Heart left ventricle (tissue), 16 donors: ENCODE measurements around the gene TBX1. TPM values are rescaled to one million over a fixed set of nuclear protein-coding genes. Genes with fewer than 3 reads are reported as not detected.

Source experiments
- ATAC-seq, 4 donors: fragments of 200-7000 bp; cut with Tn5 transposase; one replicate each; pipeline ENCODE4 v1.9.1; 2020 to 2022; ENCODE audit warnings: moderate library complexity in 4 of 4, mild to moderate bottlenecking in 3 of 4, moderate number of reproducible peaks in 1 of 4
- DNase-seq, 5 donors: peaks; one replicate each; pipeline ENCODE4 v3.0.0-alpha.2; 2020
- H3K27ac ChIP-seq, 12 donors: fragments of 200-600 bp; sonication (generic) in 4 of 12; one replicate each; pipeline versions ENCODE4 v1.5.0 to v1.8.0; 2016 to 2022; ENCODE audit warnings: mild to moderate bottlenecking in 2 of 12
- H3K27me3 ChIP-seq, 9 donors: fragments of 200-600 bp; sonication (generic) in 2 of 9; one replicate each; pipeline versions ENCODE4 v1.5.1 to v1.8.0; 2016 to 2022; ENCODE audit warnings: mild to moderate bottlenecking in 3 of 9
- H3K36me3 ChIP-seq, 9 donors: fragments of 200-600 bp; sonication (generic) in 2 of 9; one replicate each; pipeline versions ENCODE4 v1.5.0 to v1.8.0; 2018 to 2022; ENCODE audit warnings: mild to moderate bottlenecking in 2 of 9
- H3K4me1 ChIP-seq, 12 donors: fragments of 200-600 bp; sonication (generic) in 4 of 12; one replicate each; pipeline versions ENCODE4 v1.5.0 to v1.8.0; 2016 to 2022; ENCODE audit warnings: mild to moderate bottlenecking in 3 of 12
- H3K4me3 ChIP-seq, 12 donors: fragments of 200-600 bp; sonication (generic) in 4 of 12; one replicate each; pipeline versions ENCODE4 v1.5.0 to v1.8.0; 2017 to 2022; ENCODE audit warnings: mild to moderate bottlenecking in 9 of 12, moderate library complexity in 4 of 12
- H3K9me3 ChIP-seq, 12 donors: fragments of 200-600 bp; sonication (generic) in 4 of 12; one replicate each; pipeline versions ENCODE4 v1.5.0 to v1.8.0; 2016 to 2022; ENCODE audit warnings: mild to moderate bottlenecking in 1 of 12
- POLR2A ChIP-seq, 2 donors: fragments of 450-650 bp; IDR thresholded peaks; one replicate each; pipeline ENCODE4 v1.6.1; 2017; ENCODE audit warnings: antibody characterized with exemption in 2 of 2, mild to moderate bottlenecking in 2 of 2, moderate library complexity in 2 of 2
- WGBS, 4 donors: extraction: QIAGEN DNeasy Blood & Tissue Kit in 2 of 4; methylation state at CpG; one replicate each; pipeline versions ENCODE4 v1.1.5 to v1.1.7; 2013 to 2018; 5-methylcytosine and 5-hydroxymethylcytosine counted together
- intact Hi-C, 10 donors: fragments of 100-400 bp; cut with DNase I; formaldehyde crosslinking; loops; one replicate each; pipeline versions ENCODE4 v1.11.1 to v1.14.2; 2022
- polyA plus RNA-seq, 2 donors: library from polyadenylated mRNA; stranded (reverse); fragments of 200-250 nt; gene quantifications; one replicate each; pipeline ENCODE4 v1.2.3, GENCODE V29; 2013
- total RNA-seq, 9 donors: library from RNA; depleted of rRNA in 2 of 9; stranded (reverse); fragments of >200 nt in 2 of 9; fragmentation: NEBNext Ultra II Directional in 3 of 9; extraction: Animal tissue kit (Norgen Biotek cat#: 25700) in 3 of 9; gene quantifications; one replicate each; pipeline versions ENCODE4 v1.1.0 to v1.2.4, GENCODE V29; 2016 to 2023
- TF ChIP-seq, protein P1 (sequence below), 12 donors: fragments of 200-600 bp; sonication (generic) in 4 of 12; IDR thresholded peaks; one replicate each; pipeline versions ENCODE4 v1.5.0 to v1.8.0; 2018 to 2022; ENCODE audit warnings: antibody characterized with exemption in 12 of 12, mild to moderate bottlenecking in 5 of 12
- donor health status: ischemic (EF 13 %, LVEDD 7.1; RV severe dilation, severe dysfunction).
- donor health status: healthy with polysubstance abuse.
- donor health status: DM: no; HTN: yes; CAD: no.
- donor health status: DM: no; HTN: no; CAD: no.
- donor health status: ischemic (EF 25% LVEDD 6.9; RV normal size, moderate dysfunction).
- donor health status: ischemic (EF 25% LVEDD 5.7; RV mildly dilated, moderate dysfunction).
- donor health status: healthy.
- donor health status: DM: yes; HTN: yes; CAD: no.
- donor health status: ischemic (EF 35%, LVEDD 5.7; RV mildly dilated, moderate dysfunction).
- donor health status: nonischemic (EF 11% LVEDD 7.7; RV severe dilation, severe dysfunction).
- donor health status: DM: yes; HTN: yes; CAD: no.
- donor health status: PGD.
- donor health status: ischemic (EF 29% LVEDD 5.4; RV normal size, mild dysfunction).
- donor health status: nonischemic (EF 23%, LVEDD 6.1; RV moderate dilation, normal function).

TBX1 gene
- total and polyA plus RNA-seq, 11 donors, result 0.11 to 3.1 (median 0.97) TPM; not detected in 1

GRCh38 chr22:19714312-19715187, 46.0 kb upstream of the TBX1 start, which contains the start of gene SEPTIN5:
SEPTIN5 (plus strand) TSS chr22:19714503; CDS start chr22:19714589, 86 bp downstream.
- Histone ChIP-seq H3K27me3 (peaks cover 0 to 37% (median under 1%) of the 10 kb centered on the region in 9 donors), H3K4me3 (peak within 1 kb of the TSS; percentile 33 to 83 (median 64)), H3K27ac (peak within 1 kb of the TSS in 4 of 12 donors; percentile 13 to 69 (median 39)), H3K36me3 (no peaks in the 10 kb centered on the region), H3K9me3 (no peaks in the 10 kb centered on the region), H3K4me1 (peaks cover 0 to 59% (median 22%) of the 10 kb centered on the region in 12 donors)
- intact Hi-C loops, result loop anchor here in 6 of 10 donors (1.0 to 10.0 kb wide), 7 partner anchors 32 to 420 kb away; partner anchors contain the start of genes CDC45 (in 1 of the 6), CLTCL1 (in 1 of the 6) and UFD1 (in 1 of the 6)
- ATAC-seq, result no peak
- TF ChIP-seq, protein P1, sequence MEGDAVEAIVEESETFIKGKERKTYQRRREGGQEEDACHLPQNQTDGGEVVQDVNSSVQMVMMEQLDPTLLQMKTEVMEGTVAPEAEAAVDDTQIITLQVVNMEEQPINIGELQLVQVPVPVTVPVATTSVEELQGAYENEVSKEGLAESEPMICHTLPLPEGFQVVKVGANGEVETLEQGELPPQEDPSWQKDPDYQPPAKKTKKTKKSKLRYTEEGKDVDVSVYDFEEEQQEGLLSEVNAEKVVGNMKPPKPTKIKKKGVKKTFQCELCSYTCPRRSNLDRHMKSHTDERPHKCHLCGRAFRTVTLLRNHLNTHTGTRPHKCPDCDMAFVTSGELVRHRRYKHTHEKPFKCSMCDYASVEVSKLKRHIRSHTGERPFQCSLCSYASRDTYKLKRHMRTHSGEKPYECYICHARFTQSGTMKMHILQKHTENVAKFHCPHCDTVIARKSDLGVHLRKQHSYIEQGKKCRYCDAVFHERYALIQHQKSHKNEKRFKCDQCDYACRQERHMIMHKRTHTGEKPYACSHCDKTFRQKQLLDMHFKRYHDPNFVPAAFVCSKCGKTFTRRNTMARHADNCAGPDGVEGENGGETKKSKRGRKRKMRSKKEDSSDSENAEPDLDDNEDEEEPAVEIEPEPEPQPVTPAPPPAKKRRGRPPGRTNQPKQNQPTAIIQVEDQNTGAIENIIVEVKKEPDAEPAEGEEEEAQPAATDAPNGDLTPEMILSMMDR (IDR thresholded peaks at IDR 0.05), result no peak
- peak in 4 of 5 donors; percentile 29 to 65 (median 43) for DNase-seq
- 1 to 13% (median 2%) methylated on average over 5 to 106 of the region's 106 CpGs for WGBS, 4 donors

- 81 to 96% (median 90%) methylated on average over 3 to 4 of the region's 4 CpGs for WGBS, 4 donors
These were observed 45.2 kb upstream of the TBX1 start for GRCh38 chr22:19715188-19715930.

GRCh38 chr22:19716041-19716828, 44.3 kb upstream of the TBX1 start:
- DNase-seq, result peak in 3 of 5 donors; percentile 16 to 50 (median 23)
- ATAC-seq, result no peak
- WGBS, 4 donors, result 74 to 84% (median 75%) methylated on average over 10 to 11 of the region's 11 CpGs

More at GRCh38 chr22:19715188-19715930, 45.2 kb upstream of the TBX1 start:
- intact Hi-C loops, result loop anchor here in 6 of 10 donors (5.0 to 10.0 kb wide), 6 partner anchors 33 to 421 kb away; partner anchors contain the start of genes CDC45 (in 1 of the 6), CLTCL1 (in 1 of the 6) and UFD1 (in 1 of the 6)
- H3K36me3 ChIP-seq, result peaks cover 0 to 7% (median 0%) of the 10 kb centered on the region in 9 donors
- peak overlapping the region in 11 of 12 donors; percentile 33 to 83 (median 64) for H3K4me3 ChIP-seq
- H3K27me3 ChIP-seq, result peaks cover 0 to 45% (median 3%) of the 10 kb centered on the region in 9 donors
- H3K9me3 ChIP-seq, result no peaks in the 10 kb centered on the region
- no peak for TF ChIP-seq POLR2A (IDR thresholded peaks at IDR 0.05)
- TF ChIP-seq, protein P1 (IDR thresholded peaks at IDR 0.05), result no peak
- H3K4me1 ChIP-seq, result peaks cover 0 to 61% (median 26%) of the 10 kb centered on the region in 12 donors
- no peak for ATAC-seq
- H3K27ac ChIP-seq, result peak overlapping the region in 1 of 12 donors; percentile 63
- peak in 4 of 5 donors; percentile 15 to 38 (median 25) for DNase-seq

More at GRCh38 chr22:19716041-19716828, 44.3 kb upstream of the TBX1 start:
- H3K36me3 ChIP-seq, result peaks cover 0 to 15% (median 7%) of the 10 kb centered on the region in 9 donors
- no peak overlapping the region for H3K27ac ChIP-seq
- intact Hi-C loops, result loop anchor here in 6 of 10 donors (2.0 to 10.0 kb wide), 8 partner anchors 34 to 421 kb away; partner anchors contain the start of genes CDC45 (in 1 of the 6), CLTCL1 (in 1 of the 6) and UFD1 (in 1 of the 6)
- no peak overlapping the region for H3K4me3 ChIP-seq
- H3K27me3 ChIP-seq, result peaks cover 0 to 47% (median 3%) of the 10 kb centered on the region in 9 donors
- no peaks in the 10 kb centered on the region for H3K9me3 ChIP-seq
- H3K4me1 ChIP-seq, result peaks cover 0 to 70% (median 26%) of the 10 kb centered on the region in 12 donors
- no peak for TF ChIP-seq POLR2A (IDR thresholded peaks at IDR 0.05)
- TF ChIP-seq, protein P1 (IDR thresholded peaks at IDR 0.05), result no peak
